ENCODE measurements around the gene COL8A2.

Gene COL8A2

DNA sequence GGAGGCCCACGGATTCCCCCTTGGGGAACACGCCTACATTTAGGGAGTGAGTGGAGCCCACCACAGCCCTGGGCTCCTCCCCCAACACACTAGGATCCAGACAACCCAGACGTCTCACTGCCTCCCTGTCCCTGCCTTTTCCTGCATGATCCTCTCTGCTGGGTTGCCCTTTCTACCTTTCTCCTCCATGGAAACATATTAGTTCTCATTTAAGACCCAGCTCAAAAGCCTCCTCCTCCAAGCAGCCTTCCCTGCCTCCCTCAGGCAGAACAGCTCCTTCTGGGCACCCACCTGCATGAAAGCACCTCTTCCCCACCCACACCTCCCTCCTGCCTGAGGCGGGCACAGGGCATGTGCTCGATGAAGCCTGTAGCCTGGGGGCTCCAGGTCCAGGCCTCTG lies 10.7 kb downstream of the COL8A2 start:
- H3K4me3 ChIP-seq (replicated peaks; ENCODE audit: low read depth, low read length) = peak overlapping the region; percentile 7; the same call in 1 of the 2 replicates
- DNase-seq (ENCODE audit: extremely low read depth, low read depth) = no peak
- TF ChIP-seq, protein P1, sequence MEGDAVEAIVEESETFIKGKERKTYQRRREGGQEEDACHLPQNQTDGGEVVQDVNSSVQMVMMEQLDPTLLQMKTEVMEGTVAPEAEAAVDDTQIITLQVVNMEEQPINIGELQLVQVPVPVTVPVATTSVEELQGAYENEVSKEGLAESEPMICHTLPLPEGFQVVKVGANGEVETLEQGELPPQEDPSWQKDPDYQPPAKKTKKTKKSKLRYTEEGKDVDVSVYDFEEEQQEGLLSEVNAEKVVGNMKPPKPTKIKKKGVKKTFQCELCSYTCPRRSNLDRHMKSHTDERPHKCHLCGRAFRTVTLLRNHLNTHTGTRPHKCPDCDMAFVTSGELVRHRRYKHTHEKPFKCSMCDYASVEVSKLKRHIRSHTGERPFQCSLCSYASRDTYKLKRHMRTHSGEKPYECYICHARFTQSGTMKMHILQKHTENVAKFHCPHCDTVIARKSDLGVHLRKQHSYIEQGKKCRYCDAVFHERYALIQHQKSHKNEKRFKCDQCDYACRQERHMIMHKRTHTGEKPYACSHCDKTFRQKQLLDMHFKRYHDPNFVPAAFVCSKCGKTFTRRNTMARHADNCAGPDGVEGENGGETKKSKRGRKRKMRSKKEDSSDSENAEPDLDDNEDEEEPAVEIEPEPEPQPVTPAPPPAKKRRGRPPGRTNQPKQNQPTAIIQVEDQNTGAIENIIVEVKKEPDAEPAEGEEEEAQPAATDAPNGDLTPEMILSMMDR (IDR thresholded peaks at IDR 0.05; ENCODE audit: low read depth, low read length, missing control alignments) = no peak

DNA sequence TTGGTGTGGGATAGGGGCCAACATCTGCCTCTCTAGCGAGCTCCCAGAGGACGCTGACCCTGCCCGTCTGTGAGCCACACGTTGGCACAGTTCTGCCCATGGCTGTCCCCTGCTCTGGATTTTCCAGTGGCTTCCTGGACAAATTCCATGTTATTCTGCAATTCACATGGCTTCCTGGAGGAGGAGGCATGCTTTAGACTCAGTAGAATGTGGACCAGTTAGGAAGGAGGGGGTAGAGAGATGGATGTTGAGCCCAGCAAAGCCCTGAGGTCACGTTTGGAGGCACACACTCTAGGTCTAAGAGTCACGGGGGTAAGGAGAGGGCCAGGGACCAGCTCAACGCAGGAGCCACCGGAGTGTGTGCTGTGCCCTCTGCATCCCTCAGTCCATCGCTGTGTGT lies 12.2 kb downstream of the COL8A2 start:
- no peak overlapping the region for H3K4me3 ChIP-seq (replicated peaks; ENCODE audit: low read depth, low read length)
- TF ChIP-seq, protein P1 (IDR thresholded peaks at IDR 0.05; ENCODE audit: low read depth, low read length, missing control alignments) = no peak
- no peak for DNase-seq (ENCODE audit: extremely low read depth, low read depth)

DNA sequence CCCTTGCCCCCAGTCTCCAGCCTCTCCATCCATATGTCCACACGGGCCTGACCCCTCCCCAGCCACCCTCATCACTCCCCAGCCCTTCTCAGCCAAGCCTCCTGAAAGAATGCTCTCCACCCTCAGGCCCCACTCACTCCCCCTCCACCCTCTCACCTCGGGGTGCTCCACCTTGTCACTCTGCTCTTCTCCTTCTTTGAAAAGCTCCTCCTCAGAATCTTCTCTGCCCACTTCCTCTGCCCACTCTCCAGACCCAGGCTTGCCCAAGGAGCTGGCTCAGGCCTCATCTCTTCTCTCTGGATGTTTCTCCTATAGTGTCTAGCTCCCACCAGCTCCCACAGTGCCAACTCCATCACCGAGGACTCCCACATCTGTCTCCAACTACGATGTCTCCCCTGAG lies 13.9 kb downstream of the COL8A2 start:
- TF ChIP-seq, protein P1 (IDR thresholded peaks at IDR 0.05; ENCODE audit: low read depth, low read length, missing control alignments) = no peak
- H3K4me3 ChIP-seq (replicated peaks; ENCODE audit: low read depth, low read length) = no peak overlapping the region
- no peak for DNase-seq (ENCODE audit: extremely low read depth, low read depth)

DNA sequence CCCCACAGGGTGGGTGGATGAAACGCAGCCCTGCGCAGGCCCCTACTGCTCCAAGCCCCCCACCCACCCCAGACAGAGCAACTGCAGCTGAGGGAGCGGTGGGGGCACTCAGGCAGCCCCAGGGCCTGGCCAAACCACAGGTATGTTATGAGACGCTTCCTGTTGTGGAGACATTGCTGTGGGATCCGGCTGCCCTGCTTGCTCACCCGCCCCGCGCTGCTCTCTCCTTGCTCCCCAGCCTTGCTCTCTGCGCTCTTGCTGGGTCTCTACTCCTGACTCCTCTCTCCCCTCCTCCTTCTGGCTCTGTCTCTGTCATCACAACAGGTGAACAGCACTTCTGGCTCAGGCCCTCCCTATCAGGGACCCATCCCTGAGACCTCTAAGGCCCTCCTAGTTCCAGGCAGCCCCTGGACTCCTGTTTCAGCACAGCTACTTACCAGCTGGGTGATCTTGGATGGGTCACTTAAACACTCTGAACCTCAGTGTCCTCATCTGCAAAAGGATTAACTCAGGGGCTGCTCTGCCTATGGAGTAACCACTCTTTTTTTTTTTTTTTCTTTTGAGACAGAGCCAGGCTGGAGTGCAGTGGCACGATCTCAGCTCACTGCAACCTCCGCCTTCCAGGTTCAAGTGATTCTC lies 15.9 kb downstream of the COL8A2 start:
- TF ChIP-seq, protein P1 (IDR thresholded peaks at IDR 0.05; ENCODE audit: low read depth, low read length, missing control alignments) = no peak
- peak overlapping the region; percentile 13; the same call in 1 of the 2 replicates for H3K4me3 ChIP-seq (replicated peaks; ENCODE audit: low read depth, low read length)
- DNase-seq (ENCODE audit: extremely low read depth, low read depth) = no peak

DNA sequence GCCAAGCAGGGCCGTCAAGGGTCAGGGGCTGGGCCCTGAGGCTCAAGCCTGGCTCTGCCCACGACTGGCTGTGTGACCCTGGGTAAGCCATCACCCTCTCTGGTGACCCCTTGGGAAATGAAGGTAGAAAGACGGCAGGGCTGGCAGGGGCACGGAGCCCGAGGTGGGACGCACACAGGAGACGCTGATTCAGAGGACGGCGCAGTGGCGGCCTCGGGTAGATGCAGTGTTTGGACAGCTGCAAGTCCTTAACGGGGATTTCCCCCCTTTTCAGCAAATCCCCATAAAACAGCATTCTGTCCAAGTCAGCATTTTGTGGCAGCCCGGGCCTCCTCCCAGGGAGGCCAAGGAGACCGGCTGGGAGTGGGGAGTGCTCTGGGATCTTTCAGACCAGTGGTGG lies 16.7 kb downstream of the COL8A2 start:
- DNase-seq (ENCODE audit: extremely low read depth, low read depth) = peak; percentile 65
- TF ChIP-seq, protein P1 (IDR thresholded peaks at IDR 0.05; ENCODE audit: low read depth, low read length, missing control alignments) = no peak
- H3K4me3 ChIP-seq (replicated peaks; ENCODE audit: low read depth, low read length) = no peak overlapping the region

DNA sequence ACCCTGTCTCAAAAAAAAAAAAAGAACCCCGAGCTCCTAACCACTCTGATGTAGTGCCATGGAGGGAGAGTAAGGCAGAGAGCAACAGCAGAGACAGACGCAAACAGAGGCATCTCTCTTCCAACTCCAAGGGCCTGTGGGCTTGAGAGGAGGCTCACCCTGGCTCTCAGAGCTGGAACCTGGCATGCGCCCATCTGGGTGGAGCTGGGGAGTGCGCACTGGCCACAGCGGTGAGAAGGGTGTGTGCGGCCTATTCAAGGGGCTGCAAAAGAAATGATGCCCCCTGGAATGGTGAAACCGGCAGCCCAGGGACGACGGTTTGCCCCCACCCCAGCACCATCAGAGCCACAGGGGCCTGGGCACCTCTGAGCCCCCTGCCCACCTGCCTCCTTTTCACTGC lies 17.6 kb downstream of the COL8A2 start:
- H3K4me3 ChIP-seq (replicated peaks; ENCODE audit: low read depth, low read length) = no peak overlapping the region
- DNase-seq (ENCODE audit: extremely low read depth, low read depth) = no peak
- TF ChIP-seq, protein P1 (IDR thresholded peaks at IDR 0.05; ENCODE audit: low read depth, low read length, missing control alignments) = no peak

DNA sequence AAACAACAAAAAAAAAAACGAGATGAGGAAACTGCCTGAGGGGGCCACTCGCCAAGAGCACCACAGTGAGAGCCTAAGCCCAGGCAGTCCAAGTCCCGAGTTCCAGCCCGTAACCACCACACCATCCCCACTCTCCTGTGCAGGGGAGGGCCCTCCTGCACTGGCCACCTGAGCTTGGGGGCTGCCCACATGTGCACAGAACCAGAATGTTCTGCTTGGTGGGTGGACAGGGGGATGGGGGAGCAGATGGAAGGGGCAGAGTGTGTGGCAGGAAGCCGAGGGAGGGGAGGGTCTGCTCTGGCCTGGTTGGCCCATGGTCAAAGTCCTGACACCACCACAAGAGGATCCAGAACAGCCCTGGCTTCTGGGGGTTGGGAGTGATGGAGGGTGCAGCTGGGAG lies 18.8 kb downstream of the COL8A2 start:
- TF ChIP-seq, protein P1 (IDR thresholded peaks at IDR 0.05; ENCODE audit: low read depth, low read length, missing control alignments) = no peak
- no peak overlapping the region for H3K4me3 ChIP-seq (replicated peaks; ENCODE audit: low read depth, low read length)
- no peak for DNase-seq (ENCODE audit: extremely low read depth, low read depth)

Data from HFF-Myc (cell line).